DND-41 (cell line): Measurements from ENCODE around the gene LHPP.

Source experiments
- ATAC-seq: fragments of 200-7000 bp; cut with Tn5 transposase; 3 replicates; pipeline ENCODE4 v1.9.1; 2021; ENCODE audit warnings: low read depth; ENCODE audit not compliant: insufficient read depth
- DNase-seq: peaks from one replicate; pipeline ENCODE4 v3.0.0-alpha.2; 2020
- H2AFZ ChIP-seq: 2 replicates; pipeline ENCODE4 v1.6.0; 2012; ENCODE audit warnings: low read depth, low read length
- H3K27ac ChIP-seq: 2 replicates; pipeline ENCODE4 v1.5.1; 2012; ENCODE audit warnings: low read length, inconsistent platforms
- H3K27me3 ChIP-seq: fragments of 200-600 bp; sonication (generic); 2 replicates; pipeline ENCODE4 v1.6.0; 2012; ENCODE audit warnings: low read length, mild to moderate bottlenecking, inconsistent platforms; ENCODE audit not compliant: insufficient read depth, poor library complexity
- H3K36me3 ChIP-seq: 2 replicates; pipeline ENCODE4 v1.5.1; 2012; ENCODE audit warnings: low read length, inconsistent platforms; ENCODE audit not compliant: insufficient read depth
- H3K4me1 ChIP-seq: 2 replicates; pipeline ENCODE4 v1.5.1; 2012; ENCODE audit warnings: mild to moderate bottlenecking, low read length; ENCODE audit not compliant: insufficient read depth
- H3K4me2 ChIP-seq: 2 replicates; pipeline ENCODE4 v1.6.0; 2012; ENCODE audit warnings: mild to moderate bottlenecking, moderate library complexity, low read length, inconsistent platforms; ENCODE audit not compliant: insufficient read depth
- H3K4me3 ChIP-seq, 2 experiments: fragments of 200-600 bp in 1 of 2; shearing (Covaris generic) in 1 of 2; 2 replicates each; pipeline ENCODE4 v1.5.1; 2012 to 2016; ENCODE audit warnings: inconsistent platforms in 2 of 2, low read length in 2 of 2, mild to moderate bottlenecking in 2 of 2, low read depth in 1 of 2, moderate library complexity in 1 of 2
- H3K79me2 ChIP-seq: 2 replicates; pipeline ENCODE4 v1.6.0; 2012; ENCODE audit warnings: low read length, inconsistent platforms; ENCODE audit not compliant: insufficient read depth
- H3K9ac ChIP-seq: 2 replicates; pipeline ENCODE4 v1.6.0; 2012; ENCODE audit warnings: low read depth, mild to moderate bottlenecking, inconsistent platforms, low read length, moderate library complexity
- H3K9me3 ChIP-seq: 2 replicates; pipeline ENCODE4 v1.5.1; 2012; ENCODE audit warnings: low read length, moderate library complexity, mild to moderate bottlenecking, inconsistent platforms; ENCODE audit not compliant: insufficient read depth, severe bottlenecking
- H4K20me1 ChIP-seq: 2 replicates; pipeline ENCODE4 v1.6.0; 2012; ENCODE audit warnings: low read length; ENCODE audit not compliant: insufficient read depth
- EZH2 ChIP-seq: IDR thresholded peaks from 3 replicates; pipeline ENCODE4 v1.6.1; 2012; ENCODE audit warnings: borderline replicate concordance, low read depth, mild to moderate bottlenecking, moderate library complexity, low read length, inconsistent platforms; ENCODE audit not compliant: severe bottlenecking
- TF ChIP-seq, protein P1 (sequence below): IDR thresholded peaks from 2 replicates; pipeline ENCODE4 v1.5.1; 2012; ENCODE audit warnings: borderline replicate concordance, low read length, moderate library complexity, mild to moderate bottlenecking; ENCODE audit not compliant: poor library complexity, severe bottlenecking; ENCODE audit errors: extremely low read depth

Gene LHPP

DNA sequence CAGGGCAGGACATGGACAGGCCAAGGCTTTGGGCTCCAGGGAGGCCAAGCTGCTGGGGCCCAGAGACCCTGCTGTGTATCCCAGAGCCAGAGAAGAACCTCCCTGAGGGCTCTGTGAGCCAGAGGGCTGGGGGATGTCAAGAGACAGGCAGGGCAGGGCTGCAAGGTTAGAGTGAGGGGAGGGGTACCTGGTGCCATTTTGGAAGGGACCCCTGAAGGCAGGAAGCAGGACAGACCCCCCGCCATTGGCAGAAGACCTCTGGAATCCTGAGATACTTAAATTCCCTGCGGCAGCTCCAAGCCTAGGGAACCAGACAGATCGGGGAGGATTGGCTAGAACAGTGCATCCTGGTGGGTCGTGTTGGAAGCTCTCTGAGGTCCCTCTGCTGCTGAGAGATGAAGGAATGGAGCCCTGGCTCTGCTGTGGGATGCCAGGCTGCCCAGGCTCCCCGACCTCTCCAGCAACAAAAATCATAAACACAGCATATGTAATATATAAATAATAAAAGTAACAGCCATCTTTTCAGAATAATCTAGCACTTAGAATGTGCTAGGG, 75.0 kb downstream of the LHPP start:
- H3K36me3 ChIP-seq: no peaks in the 10 kb centered on the region
- H3K4me1 ChIP-seq: peaks cover 5% of the 10 kb centered on the region; the same call in 1 of the 2 replicates
- TF ChIP-seq, protein P1, sequence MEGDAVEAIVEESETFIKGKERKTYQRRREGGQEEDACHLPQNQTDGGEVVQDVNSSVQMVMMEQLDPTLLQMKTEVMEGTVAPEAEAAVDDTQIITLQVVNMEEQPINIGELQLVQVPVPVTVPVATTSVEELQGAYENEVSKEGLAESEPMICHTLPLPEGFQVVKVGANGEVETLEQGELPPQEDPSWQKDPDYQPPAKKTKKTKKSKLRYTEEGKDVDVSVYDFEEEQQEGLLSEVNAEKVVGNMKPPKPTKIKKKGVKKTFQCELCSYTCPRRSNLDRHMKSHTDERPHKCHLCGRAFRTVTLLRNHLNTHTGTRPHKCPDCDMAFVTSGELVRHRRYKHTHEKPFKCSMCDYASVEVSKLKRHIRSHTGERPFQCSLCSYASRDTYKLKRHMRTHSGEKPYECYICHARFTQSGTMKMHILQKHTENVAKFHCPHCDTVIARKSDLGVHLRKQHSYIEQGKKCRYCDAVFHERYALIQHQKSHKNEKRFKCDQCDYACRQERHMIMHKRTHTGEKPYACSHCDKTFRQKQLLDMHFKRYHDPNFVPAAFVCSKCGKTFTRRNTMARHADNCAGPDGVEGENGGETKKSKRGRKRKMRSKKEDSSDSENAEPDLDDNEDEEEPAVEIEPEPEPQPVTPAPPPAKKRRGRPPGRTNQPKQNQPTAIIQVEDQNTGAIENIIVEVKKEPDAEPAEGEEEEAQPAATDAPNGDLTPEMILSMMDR: no peak
- no peak for TF ChIP-seq EZH2
- ATAC-seq (no peak), DNase-seq (no peak)
- no peaks in the 10 kb centered on the region for H3K79me2 ChIP-seq
- H2AFZ ChIP-seq: no peak overlapping the region
- no peaks in the 10 kb centered on the region for H3K27me3 ChIP-seq
- H3K9me3 ChIP-seq: no peaks in the 10 kb centered on the region
- no peaks in the 10 kb centered on the region for H4K20me1 ChIP-seq
- H3K4me3 ChIP-seq: no peak overlapping the region
- no peak overlapping the region for H3K4me2 ChIP-seq
- no peak overlapping the region for H3K9ac ChIP-seq
- no peak overlapping the region for H3K27ac ChIP-seq

DNA sequence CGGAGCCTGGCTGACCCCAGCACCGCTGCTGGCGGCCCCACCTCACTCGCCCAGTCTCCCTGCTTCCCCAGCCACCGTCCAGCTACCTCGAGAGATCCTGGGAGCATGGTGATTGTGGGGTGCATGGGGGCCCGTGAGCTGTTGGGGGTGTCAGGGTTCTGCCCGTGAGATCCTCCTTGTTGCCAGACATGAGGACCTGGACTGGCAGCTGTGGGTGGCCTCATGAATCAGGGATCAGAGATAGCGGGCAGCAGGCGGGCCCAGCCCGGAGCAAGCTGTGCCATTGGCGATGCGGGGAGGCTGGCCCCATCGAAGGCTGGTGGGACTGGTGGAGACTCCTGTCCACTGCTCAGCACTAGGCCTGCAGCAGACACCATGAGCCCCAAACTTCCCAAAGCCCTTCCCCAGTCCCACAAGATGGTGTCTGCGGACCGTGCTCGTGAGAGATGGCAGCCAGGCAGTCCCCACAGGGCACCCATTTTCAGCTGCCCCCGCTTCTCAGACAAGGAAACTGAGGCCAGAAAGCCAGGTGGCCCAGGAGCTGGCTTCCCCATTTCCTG, 75.6 kb downstream of the LHPP start:
- no peaks in the 10 kb centered on the region for H3K79me2 ChIP-seq
- no peak overlapping the region for H2AFZ ChIP-seq
- H3K9me3 ChIP-seq: no peaks in the 10 kb centered on the region
- H4K20me1 ChIP-seq: no peaks in the 10 kb centered on the region
- ATAC-seq (no peak), DNase-seq (no peak)
- TF ChIP-seq EZH2: no peak
- TF ChIP-seq, protein P1: no peak
- H3K9ac ChIP-seq: no peak overlapping the region
- H3K4me2 ChIP-seq: no peak overlapping the region
- no peaks in the 10 kb centered on the region for H3K27me3 ChIP-seq
- H3K27ac ChIP-seq: no peak overlapping the region
- H3K4me3 ChIP-seq: no peak overlapping the region
- H3K36me3 ChIP-seq: no peaks in the 10 kb centered on the region
- H3K4me1 ChIP-seq: peaks cover 5% of the 10 kb centered on the region; the same call in 1 of the 2 replicates

DNA sequence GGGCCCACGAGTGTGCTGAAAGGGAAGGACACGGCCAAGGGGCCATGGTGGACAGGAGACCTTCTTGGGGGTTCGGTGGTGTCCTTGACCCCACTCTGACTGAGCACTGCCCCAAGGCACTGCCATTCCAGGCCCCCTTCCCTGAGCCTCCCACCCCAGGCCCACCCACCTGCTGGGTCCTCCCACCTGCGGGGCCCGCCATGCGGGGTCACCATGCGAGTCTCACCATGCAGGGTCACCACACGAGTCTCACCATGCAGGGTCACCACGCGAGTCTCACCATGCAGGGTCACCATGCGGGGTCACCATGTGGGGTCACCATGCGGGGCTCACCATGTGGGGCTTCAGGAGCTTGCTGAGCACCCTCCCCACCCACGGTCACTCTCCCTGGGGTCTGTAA, 76.3 kb downstream of the LHPP start:
- Histone ChIP-seq H3K4me2 (no peak overlapping the region), H2AFZ (no peak overlapping the region), H3K27ac (no peak overlapping the region), H3K79me2 (no peaks in the 10 kb centered on the region), H3K36me3 (no peaks in the 10 kb centered on the region), H3K27me3 (no peaks in the 10 kb centered on the region), H3K4me1 (peaks cover 5% of the 10 kb centered on the region; the same call in 1 of the 2 replicates), H4K20me1 (no peaks in the 10 kb centered on the region), H3K4me3 (no peak overlapping the region), H3K9ac (no peak overlapping the region), H3K9me3 (no peaks in the 10 kb centered on the region)
- ATAC-seq: no peak
- TF ChIP-seq, protein P1: no peak
- no peak for TF ChIP-seq EZH2
- DNase-seq: no peak

DNA sequence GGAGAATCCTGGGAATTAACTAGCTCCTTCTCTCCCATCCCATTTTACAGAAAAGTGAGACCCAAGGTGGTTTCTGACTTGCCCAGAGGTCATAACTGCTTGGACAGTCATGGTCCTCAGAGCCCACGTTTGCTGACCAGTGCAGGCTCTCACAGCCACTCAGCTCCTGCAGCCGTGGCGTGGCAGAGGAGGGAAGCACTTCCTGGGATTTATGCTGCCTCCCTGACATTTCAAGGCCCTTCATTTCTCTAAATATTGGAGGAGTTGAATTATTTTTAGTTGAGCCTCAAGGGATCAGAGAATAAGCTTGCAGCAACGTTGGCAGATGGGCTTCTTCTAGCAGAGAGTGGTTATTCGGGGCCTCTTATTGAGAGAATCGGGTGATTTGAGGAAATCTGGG, 77.1 kb downstream of the LHPP start:
- Histone ChIP-seq H3K4me3 (no peak overlapping the region), H3K79me2 (no peaks in the 10 kb centered on the region), H2AFZ (no peak overlapping the region), H3K27me3 (no peaks in the 10 kb centered on the region), H3K27ac (no peak overlapping the region), H3K9me3 (no peaks in the 10 kb centered on the region), H3K4me1 (peaks cover 5% of the 10 kb centered on the region; the same call in 1 of the 2 replicates), H4K20me1 (no peaks in the 10 kb centered on the region), H3K36me3 (no peaks in the 10 kb centered on the region), H3K9ac (no peak overlapping the region), H3K4me2 (no peak overlapping the region)
- ATAC-seq: no peak
- no peak for DNase-seq
- TF ChIP-seq EZH2: no peak
- TF ChIP-seq, protein P1: no peak
